Hematopoietic multipotent progenitor cell treated with erythropoietin and hydrocortisone succinate and interleukin-3 and kit ligand, for 17 days (in vitro differentiated cells): ENCODE measurements around the gene SMG5.
A peak's percentile ranks its signal among the peaks of the same experiment; 100 is the strongest.
"Not testable (repeated sequence)": the region's sequence is repeated elsewhere in the genome, so short reads cannot be mapped to it uniquely, and the experiment has no call there.

Source experiments
- DNase-seq: peaks from one replicate; pipeline ENCODE4 v3.0.0-alpha.2; 2015; ENCODE audit warnings: low spot score

SMG5 gene, protein sequence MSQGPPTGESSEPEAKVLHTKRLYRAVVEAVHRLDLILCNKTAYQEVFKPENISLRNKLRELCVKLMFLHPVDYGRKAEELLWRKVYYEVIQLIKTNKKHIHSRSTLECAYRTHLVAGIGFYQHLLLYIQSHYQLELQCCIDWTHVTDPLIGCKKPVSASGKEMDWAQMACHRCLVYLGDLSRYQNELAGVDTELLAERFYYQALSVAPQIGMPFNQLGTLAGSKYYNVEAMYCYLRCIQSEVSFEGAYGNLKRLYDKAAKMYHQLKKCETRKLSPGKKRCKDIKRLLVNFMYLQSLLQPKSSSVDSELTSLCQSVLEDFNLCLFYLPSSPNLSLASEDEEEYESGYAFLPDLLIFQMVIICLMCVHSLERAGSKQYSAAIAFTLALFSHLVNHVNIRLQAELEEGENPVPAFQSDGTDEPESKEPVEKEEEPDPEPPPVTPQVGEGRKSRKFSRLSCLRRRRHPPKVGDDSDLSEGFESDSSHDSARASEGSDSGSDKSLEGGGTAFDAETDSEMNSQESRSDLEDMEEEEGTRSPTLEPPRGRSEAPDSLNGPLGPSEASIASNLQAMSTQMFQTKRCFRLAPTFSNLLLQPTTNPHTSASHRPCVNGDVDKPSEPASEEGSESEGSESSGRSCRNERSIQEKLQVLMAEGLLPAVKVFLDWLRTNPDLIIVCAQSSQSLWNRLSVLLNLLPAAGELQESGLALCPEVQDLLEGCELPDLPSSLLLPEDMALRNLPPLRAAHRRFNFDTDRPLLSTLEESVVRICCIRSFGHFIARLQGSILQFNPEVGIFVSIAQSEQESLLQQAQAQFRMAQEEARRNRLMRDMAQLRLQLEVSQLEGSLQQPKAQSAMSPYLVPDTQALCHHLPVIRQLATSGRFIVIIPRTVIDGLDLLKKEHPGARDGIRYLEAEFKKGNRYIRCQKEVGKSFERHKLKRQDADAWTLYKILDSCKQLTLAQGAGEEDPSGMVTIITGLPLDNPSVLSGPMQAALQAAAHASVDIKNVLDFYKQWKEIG

DNA sequence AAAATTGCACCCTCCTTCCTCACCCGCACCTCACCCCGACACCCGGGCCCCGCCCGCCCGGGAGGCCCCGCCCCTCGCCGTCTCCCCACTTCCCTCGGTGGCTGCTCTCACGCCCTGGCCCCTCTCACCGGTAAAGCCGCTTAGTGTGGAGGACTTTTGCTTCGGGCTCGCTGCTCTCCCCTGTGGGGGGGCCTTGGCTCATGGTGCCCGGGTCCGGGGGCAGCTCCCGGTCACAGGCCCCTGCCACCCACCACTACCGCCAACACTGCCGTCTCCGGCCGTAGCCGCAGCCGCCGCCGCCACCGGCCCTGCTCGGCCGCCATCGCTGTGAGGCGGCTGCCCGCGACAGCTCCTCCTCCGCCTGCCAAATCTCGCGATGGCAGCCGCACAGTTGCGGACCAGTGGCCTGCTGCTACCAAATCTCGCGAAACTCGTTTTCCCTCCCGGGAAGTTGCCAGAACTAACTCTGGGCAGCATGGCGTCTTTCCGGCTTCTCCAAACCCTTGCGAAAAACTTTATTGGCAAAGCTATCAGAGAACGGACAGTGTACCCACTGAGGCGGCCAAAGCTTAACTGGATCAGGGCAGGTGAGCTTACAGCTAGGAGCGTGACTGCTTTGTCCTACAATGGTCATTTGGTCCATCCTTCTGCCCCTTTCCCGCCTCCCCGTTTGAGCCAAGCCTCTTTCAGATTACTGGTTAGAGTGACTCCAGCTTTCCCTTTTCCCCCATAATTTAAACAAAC, at the start of gene SMG5:
TSS of gene SMG5 (minus strand) at position 347 of the 744 bp plus-strand sequence. CDS start at position 202, 145 bp downstream.
- DNase-seq, result peak; percentile 97

DNA sequence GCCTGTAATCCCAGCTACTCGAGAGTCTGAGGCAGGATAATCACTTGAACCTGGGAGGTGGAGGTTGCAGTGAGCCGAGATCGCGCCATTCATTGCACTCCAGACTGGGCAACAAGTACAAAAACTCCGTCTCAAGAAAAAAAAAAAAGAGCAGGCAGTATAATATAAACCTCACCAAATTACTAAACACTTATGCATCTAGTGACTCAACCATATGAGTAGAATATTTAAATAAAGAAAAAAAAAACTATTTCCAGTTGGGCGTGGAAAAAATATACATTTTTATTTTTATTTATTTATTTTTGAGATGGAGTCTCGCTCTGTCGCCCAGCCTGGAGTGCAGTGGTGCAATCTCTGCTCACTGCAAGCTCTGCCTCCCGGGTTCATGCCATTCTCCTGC, 40.6 kb upstream of the SMG5 start:
- DNase-seq, result not testable (repeated sequence)

DNA sequence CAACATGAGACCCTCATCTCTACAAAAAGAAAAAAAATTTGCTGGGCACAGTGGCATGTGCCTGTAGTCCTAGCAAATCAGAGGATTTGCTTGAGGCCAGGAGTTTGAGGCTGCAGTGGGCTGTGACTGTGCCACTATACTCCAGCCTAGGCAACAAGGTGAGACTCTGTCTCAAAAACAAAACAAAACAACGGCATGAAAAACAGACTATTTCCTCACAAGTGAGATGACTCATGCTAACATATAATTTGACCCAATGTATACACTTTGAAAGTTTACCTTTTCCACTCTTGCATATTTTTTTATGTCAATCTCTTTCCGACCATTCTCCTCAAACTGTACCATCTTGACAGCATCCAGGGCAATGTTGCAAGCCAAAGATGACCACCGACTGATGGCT, 37.9 kb upstream of the SMG5 start:
- no peak for DNase-seq

DNA sequence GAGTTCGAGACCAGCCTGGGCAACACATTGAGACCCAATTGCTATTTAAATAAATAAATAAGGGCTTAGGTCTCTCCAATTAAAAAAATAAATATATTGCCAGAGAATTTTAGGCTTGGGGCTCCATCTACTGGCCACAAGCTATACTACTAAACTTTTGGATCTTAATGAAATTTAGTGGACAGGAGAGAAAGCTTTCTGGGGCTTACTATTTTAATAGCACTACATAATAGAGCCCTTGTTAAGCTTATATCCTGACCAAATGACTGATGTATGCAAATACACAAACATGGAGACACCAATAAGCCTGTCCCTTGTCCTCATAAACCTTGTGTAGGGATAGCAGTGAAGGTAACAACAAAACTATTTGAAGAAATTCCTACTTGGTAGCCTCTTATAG, 37.0 kb upstream of the SMG5 start:
- DNase-seq, result peak; percentile 71

DNA sequence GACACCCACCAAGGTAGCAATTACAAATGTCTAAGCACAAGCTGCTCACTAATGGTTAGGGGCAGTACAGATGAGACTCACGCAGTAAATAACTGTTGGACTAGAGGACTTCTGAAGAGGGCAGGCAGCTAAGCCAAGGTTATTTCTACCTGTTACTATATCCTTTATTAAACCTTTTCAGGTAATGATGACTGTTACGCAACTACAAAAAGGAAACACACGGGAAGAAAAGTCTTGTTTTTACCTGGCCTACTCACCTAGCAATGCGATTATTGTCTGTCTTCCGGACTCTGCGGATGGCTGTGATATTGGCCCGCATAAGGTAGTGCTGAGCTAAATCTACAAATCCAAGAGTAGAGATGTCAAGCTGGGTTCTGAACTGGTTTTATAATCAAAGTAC, 34.3 kb upstream of the SMG5 start:
- DNase-seq, result no peak

DNA sequence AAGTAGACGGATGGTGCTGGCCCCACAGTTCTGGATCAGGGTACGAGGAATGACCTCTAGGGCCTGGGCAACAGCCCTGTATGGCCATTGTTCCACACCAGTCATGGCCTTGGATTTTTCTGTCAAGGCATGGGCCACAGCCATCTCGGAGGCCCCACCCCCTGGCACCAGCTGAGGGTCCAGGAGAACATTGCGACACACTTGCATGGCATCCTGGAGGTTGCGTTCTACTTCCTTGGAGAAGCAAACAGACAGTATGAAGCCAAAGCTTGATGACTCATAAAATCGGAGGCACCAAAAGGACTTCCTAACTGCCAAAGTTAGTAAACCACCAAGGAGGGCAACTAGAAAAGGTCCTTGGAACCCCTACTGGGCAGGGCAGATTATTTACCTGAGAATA, 28.3 kb upstream of the SMG5 start:
- no peak for DNase-seq

DNA sequence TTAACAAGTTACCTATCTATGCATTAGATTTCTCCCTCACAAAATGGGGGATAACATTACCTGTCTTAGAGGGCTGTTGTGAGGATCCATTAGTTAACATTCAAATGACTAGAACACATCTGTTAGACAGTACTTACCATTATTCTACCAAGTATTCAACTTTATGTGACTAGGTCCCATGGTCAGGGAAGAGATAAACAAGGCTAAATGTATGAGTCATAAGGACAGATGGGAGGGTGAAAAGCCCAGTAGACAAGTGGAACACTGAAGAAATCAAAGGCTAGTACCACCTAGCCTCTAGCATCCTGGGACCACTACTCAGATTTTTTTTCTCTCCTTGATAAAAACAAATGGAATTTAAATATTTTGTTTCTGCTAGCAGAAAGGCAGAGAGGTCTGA, 25.5 kb upstream of the SMG5 start:
- peak; percentile 32 for DNase-seq

DNA sequence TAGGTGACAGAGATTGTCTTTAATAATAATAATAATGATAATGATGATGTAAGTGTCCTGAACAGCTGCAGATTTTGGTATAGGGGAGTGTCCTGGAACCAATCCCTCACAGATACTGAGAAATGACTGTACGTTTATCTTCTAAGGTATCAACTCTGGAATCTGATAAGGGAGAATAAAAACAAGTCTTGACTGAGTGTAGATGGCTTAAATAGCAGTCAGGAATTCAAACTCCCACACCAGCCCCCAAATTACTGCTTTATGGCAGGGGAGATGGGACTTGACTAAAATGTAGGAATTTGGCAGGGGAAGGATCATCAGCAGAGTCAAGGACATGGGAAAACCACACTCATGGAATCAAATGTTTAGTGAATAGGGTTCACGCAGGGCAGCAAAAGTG, 22.6 kb upstream of the SMG5 start:
- DNase-seq, result no peak

DNA sequence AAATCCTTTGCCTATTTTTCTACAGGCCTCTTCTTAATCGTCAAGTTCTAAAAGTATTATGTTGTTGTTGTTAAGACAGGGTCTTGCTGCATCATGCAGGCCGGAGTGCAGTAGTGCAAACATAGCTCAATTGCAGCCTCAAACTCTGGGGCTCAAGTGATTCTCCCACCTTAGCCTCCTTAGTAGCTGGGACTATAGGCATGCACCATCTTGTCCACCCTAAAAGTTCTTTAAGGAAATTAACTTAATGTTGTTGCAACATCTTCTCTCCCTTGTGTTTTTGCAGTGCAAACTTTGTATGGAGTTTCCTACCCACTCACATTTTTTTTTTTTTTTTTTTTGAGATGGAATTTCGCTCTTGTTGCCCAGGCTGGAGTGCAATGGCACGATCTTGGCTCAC, 20.6 kb upstream of the SMG5 start:
- no peak for DNase-seq

DNA sequence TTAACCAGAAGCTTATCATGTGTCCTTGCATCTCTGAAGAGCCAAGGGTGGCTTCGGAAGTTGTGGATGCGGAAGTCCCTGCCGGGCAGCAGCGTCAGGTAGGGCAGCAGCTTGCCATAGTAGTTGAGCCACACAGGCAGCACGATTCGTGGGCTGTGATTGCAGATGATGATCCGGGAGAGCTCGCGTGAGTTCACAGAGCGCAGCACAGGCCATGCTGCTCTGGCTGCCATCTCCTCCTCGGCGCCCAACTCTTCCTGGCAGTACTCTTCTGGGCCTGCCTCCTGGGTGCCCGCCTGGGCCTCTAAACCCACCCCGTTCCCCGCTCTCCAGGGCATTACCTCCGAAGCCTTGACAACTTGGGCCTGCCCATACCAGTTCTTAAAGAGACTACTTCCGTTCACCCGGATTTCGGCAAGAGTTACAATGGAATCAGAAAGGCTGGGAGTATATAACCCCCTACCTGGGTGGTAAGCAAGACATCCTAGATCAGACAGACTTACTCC, 16.3 kb upstream of the SMG5 start, which contains the start of gene VHLL:
TSS of gene VHLL (minus strand) at position 456 of the 506 bp plus-strand sequence. CDS start at position 338, 118 bp downstream.
- no peak for DNase-seq

DNA sequence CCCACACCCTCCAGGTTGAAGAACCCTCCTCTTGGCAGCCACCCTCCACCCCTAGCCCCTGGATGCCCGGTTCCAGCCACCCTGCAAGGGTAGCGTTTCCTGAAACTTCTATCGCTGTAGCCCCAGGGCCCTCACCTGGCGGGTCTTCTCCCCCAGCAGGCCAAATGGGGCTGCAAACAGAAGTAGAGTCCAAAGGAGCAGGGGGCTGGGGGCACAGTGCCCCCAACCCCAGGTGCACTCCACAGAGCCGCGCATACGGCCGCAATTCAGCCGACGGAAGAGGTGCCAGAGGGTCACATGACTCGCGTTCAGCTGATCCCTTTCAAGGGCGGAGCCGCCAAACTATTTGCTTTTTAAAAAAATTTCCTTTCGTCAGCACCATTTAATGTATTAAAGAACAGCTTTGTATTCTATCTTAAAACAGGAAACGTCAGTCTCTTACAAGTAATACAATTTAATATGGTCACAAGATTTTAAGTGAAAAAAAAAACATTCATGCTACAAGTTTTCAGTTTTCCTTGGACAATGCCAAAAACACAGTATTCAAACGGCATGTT, 12.8 kb upstream of the SMG5 start, which contains the start of gene GLMP:
TSS of gene GLMP (minus strand) at position 289 of the 557 bp plus-strand sequence. CDS start at position 255, 34 bp downstream.
- peak; percentile 81 for DNase-seq

DNA sequence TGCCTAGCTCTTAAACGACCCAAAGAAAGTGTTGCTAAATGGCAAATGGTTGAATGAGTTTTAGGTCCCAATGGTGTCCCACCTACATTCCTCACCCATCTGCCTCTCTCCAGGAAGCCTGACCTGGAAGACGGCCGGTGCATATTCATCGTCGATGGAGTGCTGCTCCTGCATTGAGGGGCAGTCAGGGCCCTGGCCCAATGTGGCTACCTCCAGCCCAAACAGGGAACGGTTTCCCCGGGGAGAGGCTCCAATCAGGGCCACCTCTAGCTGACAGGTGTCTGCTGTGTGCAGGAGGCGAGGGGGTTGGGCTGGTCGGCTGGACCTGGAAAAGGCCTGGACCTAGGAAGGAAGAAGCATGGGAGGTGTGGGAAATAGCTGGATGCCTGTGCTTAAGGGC, 11.3 kb upstream of the SMG5 start:
- DNase-seq, result no peak

DNA sequence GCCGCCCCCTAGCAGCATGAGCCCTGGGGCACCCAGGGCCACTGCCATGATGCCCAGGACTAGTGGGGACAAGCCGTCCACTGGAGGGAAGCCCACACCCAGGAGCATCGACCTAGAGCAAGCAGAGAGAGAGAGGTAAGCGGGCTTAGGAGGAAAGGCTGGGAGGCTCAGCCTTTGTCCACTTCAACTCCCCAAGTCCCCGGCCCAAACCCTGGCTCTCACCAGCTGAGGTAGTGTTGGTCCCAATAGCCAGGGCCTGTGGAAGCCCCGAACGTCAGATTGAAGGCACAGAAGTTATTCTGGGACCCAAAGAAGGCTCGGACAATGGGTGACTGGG, 10.4 kb upstream of the SMG5 start:
- no peak for DNase-seq

DNA sequence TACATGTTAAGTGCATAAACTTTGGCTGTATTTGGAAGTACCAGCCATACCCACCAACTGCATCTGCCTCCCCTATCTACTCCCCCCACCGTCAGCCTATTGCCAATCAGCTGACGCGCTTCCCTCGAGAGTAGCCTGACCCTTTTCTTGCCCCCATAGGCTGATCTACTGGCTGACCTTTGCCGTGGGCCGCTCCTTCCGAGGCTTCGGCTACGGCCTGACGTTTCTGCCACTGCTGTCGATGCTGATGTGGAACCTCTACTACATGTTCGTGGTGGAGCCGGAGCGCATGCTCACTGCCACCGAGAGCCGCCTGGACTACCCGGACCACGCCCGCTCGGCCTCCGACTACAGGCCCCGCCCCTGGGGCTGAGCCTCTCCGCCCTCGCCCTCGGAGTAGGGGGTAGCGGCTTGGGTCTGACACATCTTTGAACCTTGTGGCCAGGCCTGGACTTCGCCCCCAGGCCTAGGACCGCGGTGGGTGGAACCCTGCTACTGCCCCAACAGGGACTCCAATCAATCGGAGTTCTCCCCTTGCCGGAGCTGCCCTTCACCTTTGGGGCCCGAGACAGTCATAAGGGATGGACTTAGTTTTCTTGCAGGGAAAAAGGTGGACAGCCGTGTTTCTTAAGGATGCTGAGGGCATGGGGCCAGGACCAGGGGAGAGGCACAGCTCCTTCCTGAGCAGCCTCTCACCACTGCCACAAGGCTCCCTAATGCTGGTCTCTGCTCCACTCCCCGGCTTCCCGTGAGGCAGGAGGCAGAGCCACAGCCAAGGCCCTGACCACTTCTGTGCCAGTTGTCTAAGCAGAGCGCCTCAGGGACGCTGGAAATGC, 8.8 kb upstream of the SMG5 start:
- peak; percentile 89 for DNase-seq

DNA sequence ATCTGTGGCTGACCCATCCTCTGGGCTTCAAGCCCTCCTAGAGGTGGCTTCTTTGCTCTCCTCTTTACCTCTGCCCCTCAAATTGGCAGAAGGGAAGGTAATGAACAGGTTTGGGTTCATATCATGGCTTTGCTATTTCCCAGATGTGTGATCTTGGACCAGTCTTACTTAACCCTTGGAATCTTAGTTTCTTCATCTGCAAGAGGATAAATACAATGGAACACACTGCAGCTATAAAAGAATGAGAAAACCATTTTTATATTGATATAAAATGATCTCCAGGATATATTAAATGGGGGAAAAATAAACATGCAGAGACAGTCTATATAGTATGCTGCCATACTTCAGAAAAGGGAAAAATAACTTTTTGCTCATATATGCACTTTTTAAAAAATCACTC, 7.2 kb upstream of the SMG5 start:
- DNase-seq, result no peak

DNA sequence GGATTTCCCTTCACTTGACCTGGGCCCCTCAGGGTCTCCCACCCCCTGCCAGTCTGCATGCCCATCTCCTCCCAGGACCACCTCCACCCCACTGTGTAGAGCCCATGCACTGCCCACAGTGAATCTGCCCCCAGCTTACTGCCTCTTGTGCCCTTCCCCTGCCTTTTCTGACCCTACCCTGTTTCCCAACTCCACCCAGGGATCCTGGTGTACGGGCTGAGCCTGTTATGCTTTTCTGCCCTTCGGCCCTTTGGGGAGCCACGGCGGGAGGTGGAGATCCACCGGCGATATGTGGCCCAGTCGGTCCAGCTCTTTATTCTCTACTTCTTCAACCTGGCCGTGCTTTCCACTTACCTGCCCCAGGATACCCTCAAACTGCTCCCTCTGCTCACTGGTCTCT, 3.4 kb upstream of the SMG5 start:
- DNase-seq, result no peak

DNA sequence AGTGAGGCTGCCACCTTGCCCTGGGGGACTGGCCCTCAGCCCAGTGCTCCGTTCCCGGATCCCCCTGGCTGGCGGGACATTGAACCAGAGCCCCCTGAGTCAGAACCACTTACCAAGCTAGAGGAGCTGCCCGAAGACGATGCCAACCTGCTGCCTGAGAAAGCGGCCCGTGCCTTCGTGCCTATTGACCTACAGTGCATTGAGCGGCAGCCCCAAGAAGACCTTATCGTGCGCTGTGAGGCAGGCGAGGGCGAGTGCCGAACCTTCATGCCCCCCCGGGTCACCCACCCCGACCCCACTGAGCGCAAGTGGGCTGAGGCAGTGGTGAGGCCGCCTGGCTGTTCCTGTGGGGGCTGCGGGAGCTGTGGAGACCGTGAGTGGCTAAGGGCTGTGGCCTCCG, 2.8 kb upstream of the SMG5 start:
- DNase-seq, result no peak

DNA sequence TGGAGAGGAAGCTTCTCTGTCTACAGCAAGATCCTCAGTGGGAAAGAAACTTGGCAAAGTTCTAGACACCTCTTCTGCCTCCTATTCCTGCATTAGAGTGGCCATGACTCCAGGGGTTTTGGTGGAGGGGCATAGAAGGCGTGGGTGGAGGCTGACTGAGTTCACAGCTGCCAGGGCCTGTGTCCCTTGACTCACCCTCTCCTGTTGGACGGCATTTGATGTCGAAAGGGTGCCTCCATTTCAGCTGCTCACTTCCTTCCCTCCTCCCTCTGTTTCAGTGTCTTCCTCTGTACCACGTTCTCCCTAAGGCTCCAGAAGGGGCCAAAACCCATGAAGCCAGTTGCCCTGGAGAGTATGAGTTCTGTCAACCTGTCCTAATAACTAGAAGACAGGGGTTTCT, 2.1 kb upstream of the SMG5 start:
- no peak for DNase-seq

DNA sequence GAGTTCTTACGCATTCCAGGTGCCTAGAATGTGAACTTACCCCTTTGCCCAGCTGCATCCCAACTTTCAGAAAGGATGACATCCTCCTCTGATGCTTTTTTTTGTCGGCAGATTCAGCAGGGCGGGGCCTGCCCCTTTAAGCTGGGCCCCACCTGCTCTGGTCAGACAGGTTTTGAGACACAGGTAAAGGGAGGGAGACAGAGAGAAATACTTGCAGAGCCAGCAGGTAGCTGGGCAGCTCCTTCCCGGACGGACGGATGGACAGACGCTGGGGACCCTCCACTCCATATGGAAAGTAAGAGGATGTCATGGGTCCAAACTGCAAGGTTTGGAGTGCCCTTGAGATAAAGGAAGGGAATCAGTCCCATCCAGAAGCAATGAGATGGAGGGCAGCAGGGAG, 1.5 kb upstream of the SMG5 start, which contains the start of gene TMEM79:
TSS of gene TMEM79 (plus strand) at position 214 of the 400 bp plus-strand sequence. CDS start 902 bp downstream, outside the sequence.
- no peak for DNase-seq

DNA sequence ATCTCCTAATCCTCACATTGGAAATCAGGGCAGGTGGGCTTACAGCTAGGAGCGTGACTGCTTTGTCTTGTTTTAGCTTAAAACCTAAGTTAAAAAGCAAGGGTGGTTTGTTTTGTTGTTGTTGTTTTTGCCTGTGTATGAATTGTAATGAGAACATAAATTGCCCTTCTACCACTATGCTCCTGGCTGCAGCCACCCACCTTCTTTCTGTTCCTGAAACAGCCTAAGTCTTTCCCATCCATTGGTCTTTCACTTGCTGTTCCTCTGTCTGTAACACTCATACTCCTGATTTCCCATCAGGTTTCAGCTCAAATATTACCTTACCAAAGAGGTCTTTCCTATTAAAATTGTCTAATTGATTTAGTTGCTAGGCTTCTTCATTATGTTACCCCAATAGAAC, 896 bp upstream of the SMG5 start:
- DNase-seq, result no peak
